Stimulated activated CD4-positive, alpha-beta T cell treated with anti-CD3 and anti-CD28 coated beads, TNF-alpha, amount 100 ng/mL, for 4 hours (primary cell): ENCODE measurements around the gene CHRNA3.

Experiments
- DNase-seq, 3 experiments: peaks; one replicate each; pipeline ENCODE4 v3.0.0-alpha.2; 2020; ENCODE audit warnings: low read depth in 3 of 3

CHRNA3 gene

DNA sequence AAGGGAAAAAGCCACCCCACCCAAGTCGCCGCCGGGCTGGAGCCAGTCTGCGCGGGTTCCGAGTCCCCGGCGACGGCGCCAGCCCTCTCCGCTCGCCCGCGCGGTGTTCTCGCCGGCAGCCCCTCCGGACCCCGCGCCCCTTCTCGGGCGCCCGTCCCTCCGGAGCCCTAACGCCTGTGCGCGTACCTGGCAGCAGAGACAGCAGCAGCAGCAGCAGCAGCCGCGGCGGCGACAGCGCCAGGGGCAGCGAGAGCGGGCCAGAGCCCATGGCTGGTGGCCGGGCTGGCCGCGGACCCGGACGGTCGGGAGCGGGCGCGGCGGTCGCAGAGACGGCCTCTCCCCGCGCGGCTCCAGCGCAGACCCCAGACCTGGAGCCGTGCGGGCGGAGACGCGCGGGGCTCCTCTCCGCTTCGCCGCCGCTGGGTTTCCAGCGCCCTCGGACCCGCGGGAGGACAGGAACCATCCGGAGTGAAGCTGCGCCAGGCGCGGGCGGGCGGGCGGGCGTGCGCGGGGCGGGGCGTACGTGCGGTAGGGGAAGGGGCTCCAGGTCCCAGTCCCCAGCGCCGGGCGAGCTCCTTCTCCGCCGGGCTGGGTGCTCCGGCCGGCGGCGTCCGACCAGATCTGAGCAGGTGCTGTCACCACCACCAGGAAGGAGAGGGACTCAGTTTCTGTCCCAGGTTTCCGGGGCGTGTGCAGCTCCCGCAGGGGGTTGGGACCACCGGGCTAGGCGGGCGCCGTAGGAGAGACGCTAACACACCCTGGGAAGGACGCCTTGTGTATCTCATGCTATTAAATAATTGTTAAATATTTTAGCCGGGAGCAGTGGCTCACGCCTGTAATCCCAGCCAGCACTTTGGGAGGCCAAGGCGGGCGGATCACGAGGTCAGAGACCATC lies at the start of gene CHRNA3:
TSS of gene CHRNA3 (minus strand) at position 470 of the 895 bp plus-strand sequence. CDS start at position 268, 202 bp downstream.
- no peak for DNase-seq

GRCh38 chr15:78668987-78669386 lies 48.2 kb upstream of the CHRNA3 start:
- no peak for DNase-seq

GRCh38 chr15:78667578-78668236 lies 46.9 kb upstream of the CHRNA3 start:
- no peak for DNase-seq

DNA sequence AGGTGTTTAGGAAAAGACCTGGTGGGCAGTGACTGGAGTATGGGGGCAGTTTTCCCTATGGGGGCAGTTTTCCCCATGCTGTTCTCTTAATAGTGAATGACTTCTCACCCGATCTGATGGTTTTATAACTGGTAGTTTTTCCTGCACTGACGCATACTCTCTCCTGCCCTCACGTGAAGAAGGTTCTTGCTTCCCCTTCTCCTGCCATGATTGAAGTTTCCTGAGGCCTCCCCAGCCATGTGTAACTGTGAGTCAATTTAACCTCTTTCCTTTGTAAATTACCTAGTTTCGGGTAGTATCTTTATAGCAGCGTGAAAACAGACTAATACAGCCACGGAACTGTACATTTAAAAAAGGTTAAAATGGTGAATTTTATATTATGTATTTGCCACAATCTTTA lies 45.2 kb upstream of the CHRNA3 start:
- DNase-seq: no peak

DNA sequence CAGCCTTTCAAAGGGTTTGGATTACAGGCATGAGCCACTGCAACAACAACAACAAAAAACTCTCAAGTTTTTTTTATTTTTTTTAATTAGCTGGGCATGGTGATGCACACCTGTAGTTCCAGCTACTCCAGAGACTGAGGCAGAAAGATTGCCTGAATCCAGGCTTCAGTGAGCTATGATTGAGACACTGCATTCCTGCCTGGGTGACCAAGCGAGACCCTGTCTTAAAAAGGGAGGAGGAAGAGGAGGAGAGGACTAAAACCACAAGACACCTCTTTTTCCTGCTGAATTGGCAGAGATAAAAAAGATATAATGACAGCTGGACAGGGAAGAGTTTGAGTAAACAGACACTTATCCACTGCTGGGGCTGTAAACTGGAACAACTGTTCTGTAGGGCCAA lies 42.9 kb upstream of the CHRNA3 start:
- no peak for DNase-seq

DNA sequence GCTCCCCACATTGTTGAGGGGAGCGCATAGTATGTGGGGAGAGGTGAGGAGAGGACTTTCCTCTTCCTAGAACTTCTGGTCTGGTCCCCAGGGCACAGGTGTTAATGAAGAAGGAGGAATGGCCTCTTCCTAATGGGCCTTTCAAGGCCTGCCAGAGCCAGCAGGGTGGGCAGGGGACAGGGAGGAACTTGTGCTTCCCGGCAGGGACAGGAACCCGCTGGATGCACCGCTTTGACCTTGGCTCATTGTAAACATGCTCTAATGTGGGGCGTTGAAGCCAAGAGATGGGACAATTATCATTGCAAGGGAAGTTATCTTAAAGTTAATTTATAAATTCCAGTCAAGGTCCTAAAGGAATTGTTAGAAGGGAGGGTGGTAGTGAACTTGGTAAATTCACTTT lies 41.2 kb upstream of the CHRNA3 start:
- DNase-seq: no peak

- no peak for DNase-seq
Observed at GRCh38 chr15:78661001-78661400, 40.2 kb upstream of the CHRNA3 start.

DNA sequence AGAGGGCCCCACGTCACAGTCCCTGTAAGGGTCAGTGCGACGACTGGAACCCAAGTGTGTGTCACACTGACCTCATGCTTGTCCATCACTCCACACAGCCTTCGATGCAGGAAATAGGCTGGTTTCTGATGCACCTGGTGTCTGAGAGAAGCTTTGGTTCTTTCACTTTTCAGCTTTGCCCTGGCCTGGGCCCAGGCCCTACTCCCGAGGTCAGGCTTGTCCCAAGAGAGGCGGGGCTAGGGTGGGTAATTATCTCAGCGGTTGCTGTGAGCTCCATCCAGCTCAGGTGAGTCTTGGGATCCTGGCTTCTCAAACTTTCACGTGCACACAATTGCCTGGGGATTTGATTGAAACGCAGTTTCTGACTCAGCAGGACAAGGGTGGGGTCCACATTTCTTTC lies 39.8 kb upstream of the CHRNA3 start:
- no peak for DNase-seq

DNA sequence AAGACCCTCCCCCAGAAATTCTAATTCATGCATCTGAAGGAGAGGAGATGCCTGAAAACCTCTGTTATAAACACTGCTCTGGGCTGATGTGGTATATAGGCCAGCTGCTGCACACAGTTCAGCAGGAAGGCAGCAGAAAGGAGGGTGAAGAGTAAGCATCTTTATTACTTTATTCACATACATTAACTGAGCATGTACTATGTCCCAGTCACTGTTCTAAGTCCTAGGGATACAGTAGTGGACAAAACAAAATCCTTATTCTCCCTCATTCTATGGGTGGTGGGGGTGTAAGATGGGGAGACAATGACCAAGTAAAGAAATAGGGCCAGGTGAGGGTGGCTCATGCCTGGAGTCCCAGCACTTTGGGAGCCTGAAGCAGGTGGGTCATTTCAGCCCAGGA lies 38.0 kb upstream of the CHRNA3 start:
- DNase-seq: no peak

DNA sequence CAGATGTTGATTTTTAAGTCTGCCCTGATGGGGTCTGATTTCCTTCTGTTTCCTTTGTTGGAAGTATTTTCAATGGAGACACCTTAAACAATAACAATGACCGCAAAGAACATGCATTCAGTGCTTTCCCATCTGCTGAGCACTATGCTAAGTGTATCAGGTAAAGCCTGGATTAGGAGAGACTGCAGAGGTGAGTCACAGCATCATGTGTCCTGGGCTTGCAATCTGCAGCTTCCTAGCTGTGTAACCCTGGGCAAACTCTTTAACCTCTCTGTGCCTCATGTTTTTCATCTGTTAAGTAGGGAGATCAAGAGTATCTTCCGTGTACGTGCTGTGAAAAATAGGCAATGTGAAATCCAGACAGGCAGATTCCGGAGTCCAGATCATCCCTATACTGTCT lies 33.5 kb upstream of the CHRNA3 start:
- DNase-seq: no peak

DNA sequence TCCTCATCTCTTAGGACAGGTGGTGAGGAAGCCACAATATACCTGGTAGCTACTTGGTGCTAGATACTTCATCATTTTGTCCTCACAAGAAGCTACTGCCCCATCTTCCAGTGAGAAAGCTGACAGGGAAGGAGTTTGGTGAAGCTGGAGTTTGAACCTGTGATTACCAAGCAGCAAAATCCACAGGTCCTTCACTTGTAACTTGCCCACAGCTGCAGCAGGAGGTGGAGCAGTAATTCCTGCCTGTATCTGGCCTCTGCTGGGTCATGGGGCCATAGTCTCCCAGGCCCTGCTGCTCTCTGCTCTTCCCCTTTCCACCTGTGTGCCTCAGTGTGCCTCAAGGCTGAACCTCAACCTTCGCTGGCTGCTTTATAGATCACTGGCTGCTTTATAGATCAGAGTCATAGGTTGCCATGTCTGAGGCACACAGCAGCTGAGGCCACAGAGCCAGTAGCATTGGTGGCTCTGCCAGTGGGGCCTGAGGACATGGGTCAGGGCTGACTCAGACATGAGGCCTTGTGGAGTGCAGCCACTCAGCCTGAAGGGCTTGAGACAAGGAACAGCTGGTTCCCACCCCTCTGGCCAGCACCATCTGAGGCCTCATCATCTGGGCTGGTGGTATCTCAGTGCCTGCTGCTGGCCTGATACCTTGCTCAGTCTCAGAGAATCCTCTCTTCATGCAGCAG lies 31.3 kb upstream of the CHRNA3 start:
- DNase-seq: no peak

- DNase-seq: no peak
Observed at GRCh38 chr15:78651007-78651406, 30.2 kb upstream of the CHRNA3 start.

DNA sequence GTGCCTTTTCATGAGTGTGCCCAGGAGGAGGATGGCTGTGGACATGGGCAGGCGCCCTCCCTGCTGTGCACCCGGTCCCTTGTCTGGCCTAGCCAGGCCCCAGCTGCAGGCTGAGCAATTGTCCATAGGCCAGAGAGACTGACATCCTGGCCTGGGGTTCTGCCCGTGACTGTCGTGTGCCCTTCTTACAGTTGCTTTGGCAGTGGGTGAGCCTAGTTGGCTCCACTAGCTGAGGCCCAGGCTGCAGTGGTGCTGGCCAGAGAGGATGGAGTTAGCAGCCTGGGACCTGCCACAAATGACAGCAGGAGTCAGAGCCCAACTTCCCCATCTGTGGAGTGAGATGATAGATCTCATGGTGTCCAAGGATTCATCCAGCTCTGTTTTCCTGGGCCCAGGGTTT lies 29.2 kb upstream of the CHRNA3 start:
- DNase-seq: no peak

DNA sequence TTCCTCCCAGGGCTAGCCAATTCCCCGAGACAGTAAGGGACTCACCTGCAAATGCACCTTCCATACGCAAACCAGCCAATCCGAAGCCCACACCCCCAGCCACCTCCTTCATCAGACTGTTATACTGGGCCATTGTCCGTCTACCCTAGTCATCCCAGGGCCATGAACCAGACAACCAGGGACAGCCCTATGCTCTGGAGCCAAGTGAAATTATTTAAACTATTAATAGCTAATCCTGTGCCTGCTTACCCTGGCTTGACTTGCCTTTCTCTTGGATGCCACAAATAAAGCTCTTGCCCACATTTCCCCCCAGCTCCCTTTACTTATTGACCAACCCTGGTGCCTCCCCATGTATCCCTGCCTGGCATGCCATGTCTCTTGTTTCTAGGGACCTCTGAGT lies 24.2 kb upstream of the CHRNA3 start:
- no peak for DNase-seq

- DNase-seq: no peak
Observed at GRCh38 chr15:78642331-78642730, 21.5 kb upstream of the CHRNA3 start.

- DNase-seq: no peak
Observed at GRCh38 chr15:78641749-78642275, 21.0 kb upstream of the CHRNA3 start.

DNA sequence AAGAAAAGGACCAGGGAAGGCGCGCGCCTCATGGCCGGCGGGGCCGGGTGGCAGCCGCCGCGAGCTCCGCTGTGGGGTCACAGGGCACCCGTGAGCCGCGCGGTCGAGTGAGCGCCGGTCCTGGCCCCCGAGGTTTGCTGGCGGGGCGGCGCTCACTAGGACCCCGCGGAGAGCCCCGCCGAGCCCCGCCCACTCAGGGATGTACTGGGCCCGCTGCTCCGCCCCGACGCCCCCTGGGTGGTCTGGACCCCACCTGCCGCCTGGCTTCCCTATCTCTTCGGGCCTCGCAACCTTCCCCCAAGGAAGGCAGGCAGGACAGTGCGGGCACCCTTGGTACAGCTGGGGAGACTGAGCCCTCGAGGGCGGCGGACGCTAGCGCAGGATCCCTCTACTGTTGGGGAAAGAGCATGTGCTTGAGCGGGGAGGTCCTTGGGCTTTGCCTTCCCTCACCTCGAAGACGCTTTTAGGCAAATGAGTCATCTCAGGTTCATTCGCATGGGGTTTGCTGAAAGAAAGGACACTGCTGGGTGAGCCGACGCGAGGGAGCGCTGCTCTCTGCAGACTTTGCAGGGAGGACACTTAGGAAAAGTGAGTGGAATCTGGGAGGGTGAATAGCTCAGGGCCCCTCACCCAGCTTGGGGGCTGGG lies 20.4 kb upstream of the CHRNA3 start, which contains the start of gene CHRNB4:
TSS of gene CHRNB4 (minus strand) at position 109 of the 647 bp plus-strand sequence. CDS start at position 32, 77 bp downstream.
- no peak for DNase-seq

GRCh38 chr15:78640527-78641101 lies 19.8 kb upstream of the CHRNA3 start:
- no peak for DNase-seq

GRCh38 chr15:78638658-78639314 lies 18.0 kb upstream of the CHRNA3 start:
- no peak for DNase-seq

DNA sequence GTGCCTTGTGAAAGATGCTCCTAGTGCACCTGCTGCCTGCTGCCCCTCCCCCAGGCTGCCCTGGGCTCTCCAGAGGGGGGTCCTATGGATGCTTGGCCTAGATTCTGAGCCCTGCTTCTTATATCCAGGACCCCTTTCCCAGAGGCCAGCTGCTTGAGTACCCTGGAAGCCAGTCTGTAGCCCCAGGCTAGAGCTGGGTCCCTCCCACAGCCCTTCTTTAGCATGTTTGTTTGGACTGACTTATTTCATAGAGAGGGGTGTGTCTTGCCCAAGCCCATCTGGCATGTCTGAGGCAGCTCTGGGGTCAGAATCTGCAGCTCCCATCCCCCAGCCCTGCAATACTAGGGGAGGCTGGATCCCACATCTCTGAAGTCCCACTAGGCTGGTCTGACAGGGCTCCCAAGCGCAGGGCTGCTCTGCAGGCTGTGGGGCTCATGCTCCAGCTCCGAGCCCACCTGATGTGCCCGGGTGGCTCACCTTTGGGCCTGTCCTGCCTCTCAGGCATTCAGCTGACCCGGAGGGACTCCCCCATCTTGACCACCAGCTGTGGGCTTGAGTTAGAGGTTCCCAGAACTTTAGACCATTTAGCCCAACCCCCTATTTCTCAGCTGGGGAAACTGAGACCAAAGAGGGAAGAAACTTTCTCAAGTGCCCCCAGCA lies 17.1 kb upstream of the CHRNA3 start:
- no peak for DNase-seq
